ENCODE measurements around the gene IMMP2L.

GRCh38 chr7:111268941-111269340 is 293.4 kb downstream of the IMMP2L start:
- TF ChIP-seq CTCF (conservative IDR thresholded peaks at IDR 0.05) (no peak), ZFX (IDR thresholded peaks at IDR 0.05) (no peak)

Data from C4-2B (cell line).